Activated CD4-positive, alpha-beta T cell treated with anti-CD3 and anti-CD28 coated beads for 24 hours (primary cell): ENCODE results near the gene GPR155.
"Not testable (repeated sequence)": the region's sequence is repeated elsewhere in the genome, so short reads cannot be mapped to it uniquely, and the experiment has no call there.

ENCODE experiments used
- DNase-seq, 2 donors: peaks; one replicate each; pipeline ENCODE4 v3.0.0-alpha.2; 2020; ENCODE audit warnings: low read depth in 2 of 2

Gene GPR155

DNA sequence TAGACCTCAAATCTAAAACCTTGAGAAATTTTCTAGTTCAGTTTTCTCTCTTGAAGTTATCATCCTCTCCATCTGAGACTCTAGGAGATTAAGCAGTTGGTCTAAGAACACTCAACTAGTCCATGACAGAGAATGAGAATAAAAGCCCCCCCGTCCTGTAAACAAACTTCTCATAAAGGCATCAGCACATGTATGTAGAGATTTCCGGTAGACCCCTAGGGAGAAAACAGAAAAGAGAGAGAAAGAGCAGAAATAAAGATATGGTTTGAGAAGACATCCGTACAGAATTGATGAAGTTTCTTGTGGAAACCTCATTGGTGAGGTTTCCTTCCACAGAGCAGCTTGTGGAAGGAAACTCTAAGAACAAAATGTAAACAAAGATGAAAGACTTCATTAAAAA is 3.2 kb upstream of the GPR155 start:
- DNase-seq: no peak

DNA sequence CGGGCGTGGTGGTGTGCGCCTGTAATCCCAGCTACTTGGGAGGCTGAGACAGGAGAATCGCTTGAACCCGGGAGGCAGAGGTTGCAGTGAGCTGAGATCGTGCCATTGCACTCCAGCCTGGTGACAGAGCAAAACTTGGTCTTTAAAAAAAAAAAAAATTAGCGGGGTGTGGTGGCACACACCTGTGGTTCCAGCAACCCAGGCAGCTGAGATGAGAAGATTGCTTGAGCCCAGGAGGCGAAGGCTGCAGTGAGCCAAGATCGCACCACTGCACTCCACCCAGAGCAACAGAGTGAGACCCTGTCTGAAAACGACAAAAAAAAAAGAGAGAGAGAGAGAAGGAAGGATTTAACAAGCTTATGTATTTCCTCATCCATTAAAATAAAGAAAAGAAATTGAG is 2.7 kb upstream of the GPR155 start:
- DNase-seq: not testable (repeated sequence)

DNA sequence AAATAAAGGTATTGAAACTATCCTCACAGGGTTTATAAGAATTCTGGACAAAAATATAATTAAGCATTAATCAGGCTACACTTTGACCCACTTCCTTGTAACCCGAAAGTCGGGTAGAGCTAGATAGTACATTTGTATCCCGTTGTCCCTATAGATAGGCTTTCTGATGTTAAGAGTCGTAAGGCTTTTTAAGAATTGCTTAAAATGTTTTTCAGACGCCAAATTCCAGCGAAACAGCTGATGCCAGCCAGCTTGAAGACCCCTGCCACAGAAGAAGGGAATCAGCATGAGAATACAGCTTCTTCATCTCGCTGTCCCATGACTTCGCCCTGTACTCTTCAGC is 962 bp upstream of the GPR155 start:
- no peak for DNase-seq

DNA sequence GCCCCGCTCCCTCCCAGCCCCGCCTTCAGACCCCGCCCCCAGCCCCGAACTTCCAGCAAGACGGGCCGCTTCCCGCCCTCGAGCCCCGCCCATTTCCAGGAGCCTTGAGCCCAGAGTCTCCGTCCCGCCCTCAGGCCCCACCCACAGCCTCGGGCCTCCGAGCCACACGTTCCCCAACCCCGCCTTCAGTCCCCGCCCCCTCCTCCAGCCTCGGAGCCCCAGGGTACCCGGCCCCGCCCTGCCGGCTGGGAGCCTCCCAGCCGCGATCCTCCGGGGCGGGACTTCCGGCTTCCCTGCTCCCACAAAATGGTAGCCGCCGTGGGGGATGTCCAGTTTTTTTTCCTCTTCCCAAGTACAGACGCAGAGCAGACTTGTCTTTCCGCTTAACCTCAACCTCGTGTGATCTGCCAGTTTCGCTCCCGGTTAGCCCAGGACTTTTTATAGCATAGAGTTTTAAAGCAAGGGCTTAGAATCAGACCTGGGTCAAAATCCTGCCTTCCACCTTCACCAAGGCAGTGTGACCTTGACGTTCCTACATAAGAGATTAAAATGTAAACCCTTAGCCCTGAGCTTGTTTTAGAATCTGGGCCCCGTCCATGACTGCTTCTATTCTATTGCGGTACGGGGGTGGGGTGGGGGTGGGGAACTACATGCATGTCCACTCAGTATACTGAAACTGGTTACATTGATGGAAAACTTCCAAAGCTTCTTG is 435 bp upstream of the GPR155 start:
- DNase-seq: peak; percentile 99 to 100

DNA sequence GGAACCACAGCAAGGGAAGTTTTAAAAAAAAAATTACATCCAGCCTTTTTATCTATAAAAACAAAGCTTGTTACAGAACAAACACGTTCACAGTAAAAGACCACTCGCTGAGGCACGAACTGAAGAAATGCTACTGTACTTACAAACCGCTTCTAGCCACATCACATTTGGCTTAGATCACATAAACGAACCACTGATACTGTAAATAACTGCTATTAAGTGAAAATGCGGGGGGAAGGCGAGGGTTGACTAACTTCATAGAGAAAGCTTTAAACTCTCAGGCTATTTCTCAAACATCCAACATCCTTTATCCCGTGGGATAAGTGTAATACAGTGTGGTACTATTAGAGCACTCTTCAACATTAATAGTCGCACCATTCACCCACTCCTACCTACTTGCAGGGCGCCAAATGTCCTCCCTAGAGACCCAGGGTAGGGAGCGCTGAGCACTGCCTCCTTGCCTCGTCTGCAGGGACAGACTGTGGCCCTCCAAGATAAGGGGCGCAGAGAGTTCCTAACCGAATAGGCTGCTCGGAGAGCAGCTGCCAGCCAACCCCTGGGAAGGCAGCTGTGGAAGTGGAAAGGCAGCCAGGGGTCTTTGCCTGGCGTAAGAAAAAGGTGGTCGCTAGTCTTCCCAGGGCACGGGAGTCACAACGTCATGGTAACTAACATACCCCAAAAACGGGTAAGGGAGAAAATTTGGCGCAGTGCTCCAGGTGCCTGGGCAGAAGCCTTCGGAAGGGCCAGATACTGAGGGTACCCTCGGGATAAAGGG is 854 bp downstream of the GPR155 start:
- DNase-seq: no peak

DNA sequence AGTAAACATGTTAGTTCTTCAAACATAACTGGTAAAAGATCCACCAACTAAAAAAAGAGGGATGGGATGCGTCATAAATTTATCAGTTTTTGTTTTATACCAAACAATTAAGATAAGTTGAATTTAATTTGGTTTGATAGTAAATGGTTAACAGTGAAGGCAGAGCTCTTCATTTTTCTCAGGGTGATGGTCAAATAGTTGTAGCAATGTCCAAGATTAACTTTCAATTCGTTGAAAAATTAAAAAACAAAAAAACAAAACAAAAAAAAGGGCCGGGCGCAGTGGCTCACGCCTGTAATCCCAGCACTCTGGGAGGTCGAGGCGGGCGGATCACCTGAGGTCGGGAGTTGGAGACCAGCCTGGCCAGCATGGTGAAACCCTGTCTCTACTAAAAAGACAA is 1.8 kb downstream of the GPR155 start:
- not testable (repeated sequence) for DNase-seq

DNA sequence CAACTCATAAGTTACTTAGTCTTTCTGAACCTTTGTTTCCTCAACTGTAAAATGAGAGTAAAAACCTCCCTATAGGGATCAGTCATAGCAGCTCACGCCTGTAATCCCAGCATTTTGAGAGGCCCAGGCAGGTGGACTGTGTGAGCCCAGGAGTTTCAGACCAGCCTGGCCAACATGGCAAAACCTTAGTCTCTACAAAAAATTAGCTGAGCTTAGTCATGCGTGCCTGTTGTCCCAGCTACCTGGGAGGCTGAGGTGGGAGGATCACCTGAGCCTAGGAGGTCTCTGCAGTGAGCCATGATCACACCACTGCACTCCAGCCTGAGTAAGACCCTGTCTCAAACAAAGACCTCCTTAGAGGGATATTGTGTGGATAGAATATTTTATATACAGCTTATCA is 2.3 kb downstream of the GPR155 start:
- DNase-seq: no peak

DNA sequence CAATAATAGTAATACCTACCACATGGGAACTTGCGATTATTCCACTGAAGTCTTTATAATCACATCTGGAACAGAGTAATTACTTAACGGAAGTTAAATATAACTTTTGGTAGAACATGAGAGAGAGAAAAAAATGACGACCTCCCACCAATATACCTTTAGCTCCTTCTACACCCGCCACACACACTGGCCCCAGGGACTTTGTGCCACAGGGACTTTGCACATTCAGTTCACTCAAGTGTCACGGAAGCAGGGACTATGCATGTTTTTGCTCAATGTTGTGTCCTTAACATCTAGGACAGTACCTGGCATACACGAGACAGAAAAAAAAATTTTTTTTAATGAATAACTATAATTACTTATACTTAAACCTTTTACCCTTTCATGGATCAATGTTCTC is 4.0 kb downstream of the GPR155 start:
- DNase-seq: no peak

DNA sequence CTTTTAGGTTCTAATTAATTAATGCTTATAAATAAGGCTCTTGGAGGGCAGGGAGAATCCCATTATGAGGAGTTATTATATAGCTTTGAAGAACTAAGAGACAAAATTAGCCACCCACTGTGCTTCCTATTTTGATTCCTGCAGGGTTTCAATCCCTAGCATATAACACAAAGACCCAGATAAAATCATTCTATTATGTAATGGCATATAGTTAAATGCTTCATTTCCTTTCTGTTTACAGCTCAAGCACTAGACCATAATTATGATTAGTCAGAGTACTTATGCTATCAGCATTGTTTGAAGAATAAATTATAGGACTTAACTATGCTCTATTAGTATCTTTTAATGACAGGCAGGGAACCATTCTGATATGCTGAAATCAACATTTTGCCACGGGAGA is 9.1 kb downstream of the GPR155 start:
- DNase-seq: no peak

DNA sequence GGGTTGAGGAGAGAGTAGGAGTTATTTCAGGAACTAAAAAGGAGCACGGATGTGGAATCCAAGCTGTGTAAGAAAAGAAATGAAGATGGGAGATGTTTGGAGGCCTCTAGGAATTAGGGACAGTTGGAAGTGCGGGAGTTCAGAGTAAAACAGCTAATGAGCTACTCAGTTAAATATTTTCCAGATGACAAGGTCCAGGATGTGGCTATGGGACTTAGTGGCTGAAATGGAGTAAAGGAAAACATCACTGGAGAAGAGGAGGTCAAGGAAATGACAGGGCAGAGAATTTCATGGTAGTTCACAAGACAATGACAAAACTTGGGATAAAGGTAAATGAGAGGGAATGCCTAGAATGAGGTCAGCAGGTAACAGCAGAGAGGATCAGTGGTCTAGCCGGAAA is 13.0 kb downstream of the GPR155 start:
- no peak for DNase-seq

DNA sequence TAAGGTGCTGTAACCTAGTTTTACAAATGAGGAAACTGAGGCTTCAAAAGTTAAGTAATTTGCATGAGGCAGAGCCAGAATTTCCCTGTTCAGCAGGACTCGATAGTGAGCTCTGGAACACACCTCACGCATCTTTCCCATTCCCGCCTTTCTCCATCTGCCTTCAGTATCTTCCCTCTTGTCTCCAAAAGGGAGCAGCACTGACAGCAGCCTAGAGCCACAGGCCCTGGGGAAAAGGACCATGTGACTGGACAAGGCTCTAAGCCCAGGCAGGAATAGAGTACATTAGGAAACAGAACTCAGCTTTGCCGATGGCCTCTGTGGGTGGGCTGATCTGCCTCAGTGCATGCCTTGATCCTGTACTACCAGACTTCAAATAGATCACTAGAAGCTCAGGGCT is 21.5 kb downstream of the GPR155 start:
- DNase-seq: no peak

DNA sequence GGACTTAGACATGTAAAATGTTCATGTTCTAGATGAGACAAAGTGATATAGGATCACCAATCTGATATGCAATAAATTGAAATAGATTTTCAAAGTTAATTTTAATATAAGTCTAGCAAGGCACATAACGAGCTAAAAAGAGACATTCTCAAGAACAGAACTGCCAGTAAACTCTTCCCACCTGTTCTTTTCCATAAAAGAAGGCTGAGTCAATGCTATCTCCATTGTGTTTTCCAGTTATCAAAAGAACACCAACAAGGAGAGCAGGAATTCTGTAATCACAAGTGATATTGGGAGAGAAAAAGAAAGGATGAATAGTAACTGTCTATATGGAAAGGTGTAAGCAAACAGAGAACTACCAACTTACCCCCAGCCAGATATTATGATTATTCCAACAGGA is 25.6 kb downstream of the GPR155 start:
- DNase-seq: no peak

DNA sequence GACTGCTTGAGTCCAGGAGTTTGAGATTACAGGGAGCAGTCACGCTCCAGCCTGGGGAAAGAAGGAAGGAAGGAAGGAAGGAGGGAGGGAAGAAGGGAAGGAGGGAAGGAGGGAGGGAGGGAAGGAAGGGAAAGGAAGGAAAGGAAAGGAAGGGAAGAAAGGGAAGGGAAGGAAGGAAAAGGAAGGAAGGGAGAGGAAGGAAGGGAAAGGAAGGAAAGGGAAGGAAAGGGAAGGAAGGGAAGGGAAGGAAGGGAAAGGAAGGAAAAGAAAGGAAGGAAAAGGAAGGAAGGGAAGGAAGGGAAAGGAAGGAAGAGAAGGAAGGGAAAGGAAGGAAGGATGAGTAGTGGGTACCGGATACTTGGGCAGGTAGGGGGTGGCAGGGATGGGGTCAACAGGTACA is 32.3 kb downstream of the GPR155 start:
- DNase-seq: no peak

DNA sequence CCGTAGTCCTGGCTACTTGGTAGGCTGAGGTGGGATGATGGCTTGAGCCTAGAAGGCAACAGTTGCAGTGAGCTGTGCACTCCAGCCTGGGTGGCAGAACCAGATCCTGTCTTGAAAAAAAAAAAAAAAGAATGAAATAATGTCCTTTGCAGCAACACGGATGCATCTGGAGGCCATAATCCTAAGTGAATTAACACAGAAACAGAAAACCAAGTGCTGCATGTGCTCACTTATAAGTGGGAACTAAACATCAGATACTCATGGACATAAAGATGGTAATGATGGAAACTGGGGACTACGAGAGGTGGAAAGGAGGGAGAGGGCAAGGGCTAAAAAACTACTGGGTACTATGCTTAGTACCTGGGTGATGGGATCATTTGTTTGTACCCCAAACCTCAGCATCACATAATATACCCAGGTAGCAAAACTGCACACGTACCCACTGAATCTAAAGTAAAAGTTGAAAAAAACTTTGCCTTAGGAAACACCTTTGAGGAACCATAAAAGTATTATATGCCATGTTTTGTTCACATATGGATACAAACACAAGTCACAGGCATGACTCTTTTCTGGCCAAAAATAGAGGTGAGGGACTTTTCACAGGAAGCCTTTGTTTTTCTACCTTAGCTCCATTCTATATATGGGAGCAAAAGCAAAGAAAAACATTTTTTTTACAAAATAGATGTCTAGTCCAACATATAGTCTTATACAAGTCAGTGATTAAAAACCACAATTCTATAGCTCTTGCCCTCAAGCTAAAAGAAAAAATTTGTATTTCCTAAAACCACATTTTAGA is 36.6 kb downstream of the GPR155 start:
- no peak for DNase-seq

DNA sequence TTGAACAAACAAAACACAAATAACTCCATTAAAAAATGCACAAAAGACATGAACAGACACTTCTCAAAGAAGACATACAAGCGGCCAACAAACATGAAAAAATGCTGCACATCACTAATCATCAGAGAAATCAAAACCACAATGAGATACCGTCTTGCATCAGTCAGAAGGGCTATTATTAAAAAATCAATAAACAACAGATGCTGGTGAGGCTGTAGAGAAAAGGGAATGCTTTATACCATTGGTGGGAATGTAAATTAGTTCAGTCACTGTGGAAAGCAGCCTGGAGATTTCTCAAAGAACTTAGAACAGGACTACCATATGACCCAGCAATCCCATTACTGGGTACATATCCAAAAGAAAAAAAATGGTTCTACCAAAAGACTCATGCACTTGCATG is 37.8 kb downstream of the GPR155 start:
- DNase-seq: no peak

DNA sequence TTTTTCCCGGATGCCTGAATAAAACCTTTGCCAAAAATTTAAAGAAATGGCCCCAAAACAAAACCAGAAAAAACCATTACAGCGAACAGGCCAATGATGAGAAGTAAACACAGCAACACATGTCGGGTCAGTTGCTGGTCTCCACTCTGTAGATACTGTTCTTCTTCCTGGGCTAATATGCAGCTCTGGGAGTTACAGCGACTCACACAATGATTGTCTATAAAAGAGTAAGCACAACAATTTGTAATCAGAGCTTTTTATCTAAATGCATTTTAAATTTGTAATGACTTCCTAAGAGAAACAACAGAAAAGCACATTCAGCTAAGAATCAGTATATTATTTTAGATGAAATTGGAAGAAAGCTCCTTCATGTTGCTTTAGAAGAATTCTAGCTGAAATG is 40.3 kb downstream of the GPR155 start:
- no peak for DNase-seq

DNA sequence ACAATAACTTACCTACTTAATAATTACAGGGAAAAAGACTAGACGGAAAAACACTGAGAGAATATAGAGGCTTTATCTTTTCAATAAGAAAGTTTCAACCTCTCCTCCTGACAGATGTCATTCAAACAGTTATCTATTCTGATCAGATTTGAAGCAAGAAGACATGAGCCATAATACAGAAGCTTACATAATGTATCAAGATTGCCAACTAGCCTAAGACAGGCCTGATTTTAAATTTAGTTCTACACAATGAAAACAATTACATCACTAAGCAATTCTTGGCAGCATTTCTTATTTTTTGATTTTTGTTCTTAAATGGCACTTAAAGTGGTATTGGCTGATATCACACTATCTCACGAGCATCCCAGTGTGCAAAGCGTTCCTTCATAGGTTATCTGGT is 41.6 kb downstream of the GPR155 start:
- DNase-seq: no peak

DNA sequence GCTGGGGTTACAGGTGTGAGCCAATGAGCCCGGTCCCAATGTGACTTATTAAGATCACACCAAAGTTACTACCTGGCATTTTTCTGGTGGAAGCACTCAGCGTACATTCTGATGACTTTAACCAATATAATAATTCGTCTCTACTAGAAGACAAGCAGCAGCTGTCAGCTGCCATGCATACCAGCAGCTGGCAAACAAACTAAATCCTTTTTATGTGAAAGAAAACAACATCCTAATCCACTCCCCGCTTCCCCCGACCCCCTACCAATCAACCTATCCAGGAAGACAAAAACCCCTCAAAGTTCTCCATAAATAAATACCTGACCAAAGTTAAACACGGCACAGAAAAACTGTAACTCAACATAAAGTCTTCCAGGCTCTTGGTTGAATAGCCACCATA is 42.1 kb downstream of the GPR155 start:
- DNase-seq: no peak

DNA sequence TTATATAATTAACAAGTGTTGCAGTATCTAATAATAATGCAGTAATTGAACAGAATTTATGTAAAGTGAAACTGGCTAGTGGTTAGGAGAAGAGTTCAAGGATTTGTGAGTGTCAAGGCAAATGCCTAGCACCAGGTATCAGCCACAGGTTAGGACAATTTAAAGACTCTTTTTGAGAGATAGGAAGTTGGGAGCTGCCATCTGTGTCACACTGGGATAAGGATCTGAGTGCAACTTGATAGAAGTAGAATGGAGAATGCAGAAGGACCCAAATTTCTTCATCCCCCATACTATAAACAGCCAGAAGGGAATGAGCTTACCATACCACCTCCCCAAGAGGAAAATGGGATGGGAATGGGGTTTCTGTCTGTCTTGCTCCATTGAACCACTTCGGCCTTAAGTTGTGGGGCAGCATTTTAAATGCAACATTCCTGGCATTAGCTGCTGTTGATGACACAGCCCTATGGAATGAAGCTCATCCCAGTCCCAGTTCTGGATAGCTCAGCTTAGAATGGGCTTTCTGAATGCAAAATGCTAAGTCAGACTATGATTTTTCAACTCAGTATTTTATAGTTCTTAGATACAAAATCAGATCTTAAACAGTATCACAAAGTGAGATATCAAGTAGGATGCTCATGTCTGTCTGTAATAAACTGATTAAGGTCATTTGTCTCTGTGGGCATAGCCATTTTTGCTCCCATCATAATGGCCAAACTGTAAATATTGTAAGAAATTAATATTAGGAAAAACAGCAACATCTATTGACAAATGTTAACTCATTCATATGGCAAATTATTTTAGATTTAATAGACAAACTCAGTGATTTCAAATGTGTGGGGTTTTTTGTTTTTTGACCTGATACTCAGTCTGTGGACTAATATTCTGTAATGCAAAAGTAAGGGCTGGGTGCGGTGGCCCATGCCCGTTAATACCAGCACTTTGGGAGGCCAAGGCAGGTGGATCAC is 44.0 kb downstream of the GPR155 start:
- no peak for DNase-seq

DNA sequence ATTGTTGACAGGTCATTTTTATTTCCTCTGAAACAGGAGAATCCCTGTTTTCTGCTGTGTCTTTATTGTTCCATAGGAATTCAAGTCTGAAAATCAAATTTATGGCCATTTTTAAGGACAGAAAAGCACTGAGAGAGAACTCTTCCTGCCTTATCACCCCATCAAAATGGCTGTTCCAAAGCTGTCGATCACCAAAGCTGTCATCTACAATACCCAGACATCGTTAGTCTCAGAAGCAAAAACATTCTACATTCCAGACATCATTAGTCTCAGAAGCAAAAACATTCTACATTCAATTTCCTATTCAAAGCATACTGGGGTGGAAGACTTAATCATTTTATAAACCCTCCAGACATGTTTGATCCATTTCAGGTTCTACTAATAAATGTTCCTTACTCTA is 46.9 kb downstream of the GPR155 start:
- DNase-seq: no peak

DNA sequence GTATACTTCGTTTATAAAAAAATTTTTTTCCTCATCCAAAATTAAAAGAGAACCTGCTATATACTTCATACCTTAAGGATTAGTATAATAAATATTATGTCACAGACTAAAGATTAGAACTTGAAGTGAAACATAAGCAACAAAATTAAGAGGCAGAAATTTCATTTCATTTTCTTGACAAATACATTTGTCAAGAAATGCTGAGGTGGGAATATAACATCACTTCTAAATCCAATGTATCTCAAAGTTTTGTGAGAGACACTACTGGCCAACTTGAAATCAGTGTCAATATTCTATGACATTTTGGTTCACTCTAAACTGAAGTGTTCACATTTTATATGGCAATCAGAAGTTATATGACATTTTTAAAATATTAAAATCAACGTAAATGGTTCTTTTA is 47.5 kb downstream of the GPR155 start:
- DNase-seq: no peak
